HCT116 (cell line): ENCODE data around the gene FRMD7. TPM values are rescaled to one million over a fixed set of nuclear protein-coding genes. Genes with fewer than 3 reads are reported as not detected.

Experiments used
- ATAC-seq: fragments of 200-7000 bp; cut with Tn5 transposase; 2 replicates; pipeline ENCODE4 v1.9.1; 2020; ENCODE audit warnings: mild to moderate bottlenecking, moderate library complexity
- BruUV-seq: library from RNA; stranded (reverse); fragments of 400-500 nt; replicated peaks from 2 replicates; lab custom pipeline; 2021; lab: Mats Ljungman, UMichigan
- CTCF ChIA-PET: fragments of 300-600 bp; sonication (Branson Sonifier 250); formaldehyde crosslinking; loops from one replicate; lab custom pipeline; 2021; ENCODE audit warnings: antibody characterized with exemption; lab: Charles Lee
- POLR2A ChIA-PET: fragments of 300-600, 350-600 bp; sonication (Branson Sonifier 250); formaldehyde crosslinking; loops from one replicate; lab custom pipeline; 2021; ENCODE audit warnings: antibody characterized with exemption; lab: Charles Lee
- RAD21 ChIA-PET, 2 experiments: fragments of 300-600 bp; sonication (Branson Sonifier 250); formaldehyde crosslinking; loops; one replicate each; lab custom pipeline; 2023; ENCODE audit warnings: low total read pairs in 2 of 2; ENCODE audit not compliant: uncharacterized antibody in 2 of 2, unreplicated experiment in 2 of 2, low non-redundant PET in 1 of 2; lab: Charles Lee
- DNase-seq: peaks from one replicate; pipeline ENCODE4 v3.0.0-alpha.2; 2010; ENCODE audit warnings: low read depth, low spot score
- H2AFZ ChIP-seq: fragments of 200-600 bp; shearing (Covaris generic), sonication (generic); 2 replicates; pipeline ENCODE4 v1.6.1; 2017; ENCODE audit warnings: low read depth, mixed run types, mixed read lengths, antibody characterized with exemption, low read length; ENCODE audit not compliant: poor library complexity, severe bottlenecking
- H3K27ac ChIP-seq: 2 replicates; pipeline ENCODE4 v1.5.1; 2012; ENCODE audit warnings: low read depth, low read length
- H3K27me3 ChIP-seq: fragments of 200-600 bp; sonication (generic); 2 replicates; pipeline ENCODE4 v1.6.1; 2016; ENCODE audit warnings: mixed run types, low read length, mixed read lengths; ENCODE audit not compliant: insufficient read depth
- H3K36me3 ChIP-seq, 2 experiments: fragments of 200-500 bp in 1 of 2; fragments of 200-600 bp in 1 of 2; sonication (Bioruptor generic) in 1 of 2; sonication (generic) in 1 of 2; 2 replicates each; pipeline versions ENCODE4 v1.5.1 to v1.6.1; 2014 to 2016; ENCODE audit warnings: low read length in 2 of 2, inconsistent platforms in 1 of 2, mixed read lengths in 1 of 2, mixed run types in 1 of 2; ENCODE audit not compliant: insufficient read depth in 2 of 2, control insufficient read depth in 1 of 2
- H3K4me1 ChIP-seq, 2 experiments: fragments of 200-600 bp in 1 of 2; sonication (generic) in 1 of 2; 2 replicates each; pipeline versions ENCODE4 v1.5.1 to v1.6.1; 2012 to 2017; ENCODE audit warnings: low read length in 2 of 2, inconsistent platforms in 1 of 2, mild to moderate bottlenecking in 1 of 2, mixed read lengths in 1 of 2, mixed run types in 1 of 2, moderate library complexity in 1 of 2; ENCODE audit not compliant: insufficient read depth in 2 of 2, control insufficient read depth in 1 of 2
- H3K4me2 ChIP-seq: fragments of 200-600 bp; sonication (generic); 2 replicates; pipeline ENCODE4 v1.6.1; 2017; ENCODE audit warnings: mixed run types, low read length, mixed read lengths
- H3K4me3 ChIP-seq, 2 experiments: fragments of 200-600 bp in 1 of 2; sonication (generic) in 1 of 2; replicated peaks in 1 of 2; 2 replicates each; pipeline ENCODE4 v1.5.1; 2011 to 2016; ENCODE audit warnings: low read length in 2 of 2, control low read depth in 1 of 2, low read depth in 1 of 2, mild to moderate bottlenecking in 1 of 2, mixed read lengths in 1 of 2, mixed run types in 1 of 2
- H3K79me2 ChIP-seq: fragments of 200-600 bp; sonication (generic); 2 replicates; pipeline ENCODE4 v1.6.1; 2017; ENCODE audit warnings: mild to moderate bottlenecking, mixed run types, low read length, moderate library complexity, mixed read lengths; ENCODE audit not compliant: insufficient read depth
- H3K9ac ChIP-seq: fragments of 200-600 bp; sonication (generic); 2 replicates; pipeline ENCODE4 v1.6.1; 2016; ENCODE audit warnings: low read length, mixed read lengths
- H3K9me2 ChIP-seq: fragments of 200-600 bp; sonication (generic), shearing (Covaris generic); 2 replicates; pipeline ENCODE4 v1.6.1; 2017; ENCODE audit warnings: mixed run types, mild to moderate bottlenecking, moderate library complexity; ENCODE audit not compliant: insufficient read depth
- H3K9me3 ChIP-seq, 2 experiments: fragments of 200-500 bp in 1 of 2; fragments of 200-600 bp in 1 of 2; sonication (Bioruptor generic) in 1 of 2; sonication (generic) in 1 of 2; 2 replicates each; pipeline ENCODE4 v1.6.1; 2014 to 2017; ENCODE audit warnings: low read length in 2 of 2, mixed read lengths in 2 of 2, inconsistent platforms in 1 of 2, low read depth in 1 of 2, mild to moderate bottlenecking in 1 of 2, mixed run types in 1 of 2, moderate library complexity in 1 of 2; ENCODE audit not compliant: control insufficient read depth in 1 of 2, insufficient read depth in 1 of 2
- H4K20me1 ChIP-seq: fragments of 200-600 bp; sonication (generic), shearing (Covaris generic); 2 replicates; pipeline ENCODE4 v1.6.1; 2017; ENCODE audit warnings: mixed run types, mild to moderate bottlenecking, moderate library complexity; ENCODE audit not compliant: insufficient read depth
- ATF3 ChIP-seq: IDR thresholded peaks from 2 replicates; pipeline ENCODE4 v1.6.1; 2012
- CTCF ChIP-seq, 3 experiments: fragments of 200-600 bp in 1 of 3; sonication (generic) in 1 of 3; IDR thresholded peaks in 2 of 3; conservative IDR thresholded peaks in 1 of 3; 2 replicates each; pipeline ENCODE4 v1.5.1; 2012 to 2017; ENCODE audit warnings: low read depth in 2 of 3, low read length in 2 of 3, antibody characterized with exemption in 1 of 3, borderline replicate concordance in 1 of 3, control low read depth in 1 of 3, mild to moderate bottlenecking in 1 of 3, mixed read lengths in 1 of 3, mixed run types in 1 of 3, moderate library complexity in 1 of 3; ENCODE audit not compliant: insufficient read depth in 1 of 3
- EGR1 ChIP-seq: IDR thresholded peaks from 2 replicates; pipeline ENCODE4 v1.6.1; 2012; ENCODE audit warnings: low read depth
- FOSL1 ChIP-seq: IDR thresholded peaks from 2 replicates; pipeline ENCODE4 v1.6.1; 2012; ENCODE audit warnings: low read depth
- JUND ChIP-seq: IDR thresholded peaks from 2 replicates; pipeline ENCODE4 v1.6.1; 2012
- MAX ChIP-seq: IDR thresholded peaks from 2 replicates; pipeline ENCODE4 v1.6.1; 2012
- REST ChIP-seq: IDR thresholded peaks from 2 replicates; pipeline ENCODE4 v1.6.1; 2012; ENCODE audit warnings: low read depth
- SRF ChIP-seq: IDR thresholded peaks from 2 replicates; pipeline ENCODE4 v1.6.1; 2012; ENCODE audit warnings: low read depth
- YY1 ChIP-seq: IDR thresholded peaks from 2 replicates; pipeline ENCODE4 v1.6.1; 2011; ENCODE audit warnings: low read length, low read depth, moderate library complexity, mild to moderate bottlenecking; ENCODE audit not compliant: insufficient replicate concordance; ENCODE audit errors: extremely low read depth
- ZFX ChIP-seq: fragments of 450-650 bp; IDR thresholded peaks from 2 replicates; pipeline ENCODE4 v1.6.1; 2017
- intact Hi-C: fragments of 100-400 bp; cut with micrococcal nuclease; formaldehyde crosslinking; loops from 2 replicates; pipeline ENCODE4 v1.10.0; 2022
- total RNA-seq: library from RNA; stranded (reverse); gene quantifications from one replicate; pipeline ENCODE4 v1.2.1, GENCODE V29; 2021; ENCODE audit not compliant: unreplicated experiment

Gene FRMD7
- total RNA-seq, 1 experiment from 2014 or later, result not detected

GRCh38 chrX:132165651-132166050, 37.8 kb upstream of the FRMD7 start:
- CTCF ChIA-PET, result no interaction called here
- RAD21 ChIA-PET, result no interaction called here

More at GRCh38 chrX:132165651-132166050, 37.8 kb upstream of the FRMD7 start:
- H3K4me2 ChIP-seq, result no peak overlapping the region
- no TSS peak for BruUV-seq
- H3K27ac ChIP-seq, result no peak overlapping the region
- no peaks in the 10 kb centered on the region for H3K9me2 ChIP-seq
- H3K79me2 ChIP-seq, result no peaks in the 10 kb centered on the region
- H3K36me3 ChIP-seq, result no peaks in the 10 kb centered on the region
- POLR2A ChIA-PET, result no interaction called here
- H3K9me3 ChIP-seq, result no peaks in the 10 kb centered on the region
- intact Hi-C loops, result no loop called here
- ATAC-seq (no peak), DNase-seq (no peak)
- H2AFZ ChIP-seq, result no peak overlapping the region
- TF ChIP-seq SRF, result no peak
- no peak for TF ChIP-seq FOSL1
- no peak for TF ChIP-seq ATF3
- no peak for TF ChIP-seq ZFX
- TF ChIP-seq EGR1, result no peak
- TF ChIP-seq YY1, result no peak
- TF ChIP-seq MAX, result no peak
- TF ChIP-seq CTCF (IDR thresholded peaks at IDR 0.05 in 2 of 3, conservative IDR thresholded peaks at IDR 0.05 in 1 of 3; ENCODE audit: borderline replicate concordance in 1 of 3, insufficient read depth in 1 of 3, low read depth in 2 of 3, low read length in 2 of 3), result no peak
- no peak for TF ChIP-seq JUND
- TF ChIP-seq REST, result no peak
- H3K27me3 ChIP-seq, result 0 out of 2 replicates have a peak, but pooled peaks cover 3% of the 10 kb centered on the region
- H3K4me1 ChIP-seq, result no peaks in the 10 kb centered on the region
- H3K4me3 ChIP-seq, result no peak overlapping the region
- H3K9ac ChIP-seq, result no peak overlapping the region
- H4K20me1 ChIP-seq, result no peaks in the 10 kb centered on the region
